AG04450 (cell line): Measurements from ENCODE around the gene ICAM2. TPM values are rescaled to one million over a fixed set of nuclear protein-coding genes. Genes with fewer than 3 reads are reported as not detected.

Experiments used
- CTCF ChIA-PET: fragments of 300-600, 350-600 bp; formaldehyde crosslinking; extraction: SDS; loops from one replicate; lab custom pipeline; 2022; ENCODE audit warnings: antibody characterized with exemption, inconsistent platforms; lab: Charles Lee
- POLR2A ChIA-PET: fragments of 350-600 bp; formaldehyde crosslinking; extraction: SDS; loops from one replicate; lab custom pipeline; 2021; ENCODE audit warnings: antibody characterized with exemption, inconsistent platforms; lab: Yijun Ruan, JAX
- DNase-seq: peaks from one replicate; pipeline ENCODE4 v3.0.0-alpha.2; 2011; ENCODE audit warnings: low read depth, low spot score
- H3K27ac ChIP-seq: one replicate; pipeline ENCODE4 v1.5.1; 2012; ENCODE audit warnings: low read depth, low read length, control low read depth
- H3K27me3 ChIP-seq: one replicate; pipeline ENCODE4 v1.6.0; 2012; ENCODE audit warnings: low read length; ENCODE audit not compliant: control insufficient read depth, insufficient read depth
- H3K4me3 ChIP-seq: 2 replicates; pipeline ENCODE4 v1.5.1; 2011; ENCODE audit warnings: mild to moderate bottlenecking, low read depth, low read length, control low read depth
- H3K9me3 ChIP-seq: 2 replicates; pipeline ENCODE4 v1.5.1; 2012; ENCODE audit warnings: low read length; ENCODE audit not compliant: control insufficient read depth, insufficient read depth
- CTCF ChIP-seq: IDR thresholded peaks from 2 replicates; pipeline ENCODE4 v1.5.1; 2011; ENCODE audit warnings: low read depth, low read length, control low read depth, inconsistent platforms
- polyA plus RNA-seq: library from polyadenylated mRNA; depleted of rRNA; stranded (reverse); fragments of >200 nt; gene quantifications from 2 replicates; pipeline ENCODE4 v1.2.3, GENCODE V29; 2011; rRNA removed

Gene ICAM2
- polyA plus RNA-seq, 1 experiment = 0.16 TPM

GRCh38 chr17:63955791-63956190 is 64.6 kb downstream of the ICAM2 start:
- H3K27ac ChIP-seq = no peak overlapping the region
- no peak for TF ChIP-seq CTCF
- DNase-seq = no peak
- no peak overlapping the region for H3K4me3 ChIP-seq
- CTCF ChIA-PET = interaction anchor here (1.6 to 4.9 kb wide), 2 partner anchors 9 to 44 kb away, joined by 5 to 41 read pairs; partner anchors contain the start of gene CSHL1
- POLR2A ChIA-PET = interaction anchor here (0.6 kb wide), 1 partner anchor 681 kb away, joined by 8 read pairs; no protein-coding TSS in a partner anchor
- no peaks in the 10 kb centered on the region for H3K9me3 ChIP-seq
- peaks cover 11% of the 10 kb centered on the region for H3K27me3 ChIP-seq

- no peak overlapping the region for H3K4me3 ChIP-seq
- no peak overlapping the region for H3K27ac ChIP-seq
- ChIA-PET POLR2A (no interaction called here), CTCF (interaction anchor here (4.9 kb wide), 1 partner anchor 9 kb away, joined by 41 read pairs; no protein-coding TSS in a partner anchor)
- H3K27me3 ChIP-seq = peaks cover 17% of the 10 kb centered on the region
- TF ChIP-seq CTCF = no peak
- no peak for DNase-seq
- H3K9me3 ChIP-seq = no peaks in the 10 kb centered on the region
Measured at GRCh38 chr17:63955232-63955631, 65.2 kb downstream of the ICAM2 start.

- CTCF ChIA-PET = interaction anchor here (4.9 kb wide), 1 partner anchor 8 kb away, joined by 41 read pairs; no protein-coding TSS in a partner anchor
- no peak for DNase-seq
- H3K27ac ChIP-seq = no peak overlapping the region
- POLR2A ChIA-PET = no interaction called here
- H3K4me3 ChIP-seq = no peak overlapping the region
- H3K9me3 ChIP-seq = no peaks in the 10 kb centered on the region
- peaks cover 14% of the 10 kb centered on the region for H3K27me3 ChIP-seq
- no peak for TF ChIP-seq CTCF
Measured at GRCh38 chr17:63954402-63955063, 65.9 kb downstream of the ICAM2 start.

Other genes with a start within 250 kb of the ICAM2 start
- 52.2 and 68.9 TPM in 2 replicates for gene CCDC47, start 247.0 kb downstream of the ICAM2 start, polyA plus RNA-seq
- 122 and 141 TPM in 2 replicates for gene DDX42, start 246.5 kb downstream of the ICAM2 start, polyA plus RNA-seq
- 179 and 220 TPM in 2 replicates for gene PSMC5, start 193.2 kb downstream of the ICAM2 start, polyA plus RNA-seq
- gene FTSJ3, start 193.0 kb downstream of the ICAM2 start, polyA plus RNA-seq = 54.2 and 58.4 TPM in 2 replicates
- gene SMARCD2, start 177.9 kb downstream of the ICAM2 start, polyA plus RNA-seq = 48.8 and 58.3 TPM in 2 replicates
- gene CSH2, start 147.0 kb downstream of the ICAM2 start, polyA plus RNA-seq = not detected in 2 replicates
- gene GH2, start 138.7 kb downstream of the ICAM2 start, polyA plus RNA-seq = not detected in 2 replicates
- gene CSH1, start 124.1 kb downstream of the ICAM2 start, polyA plus RNA-seq = not detected in 2 replicates
- not detected in 2 replicates for gene CSHL1, start 109.4 kb downstream of the ICAM2 start, polyA plus RNA-seq
- not detected in 2 replicates for gene GH1, start 101.8 kb downstream of the ICAM2 start, polyA plus RNA-seq
- not detected in 2 replicates for gene CD79B, start 88.3 kb downstream of the ICAM2 start, polyA plus RNA-seq
- 0.01 TPM in 2 replicates for gene SCN4A, start 47.7 kb downstream of the ICAM2 start, polyA plus RNA-seq
- 0.15 and 0.19 TPM in 2 replicates for gene PRR29, start 22.3 kb downstream of the ICAM2 start, polyA plus RNA-seq
- gene ERN1, start 109.5 kb upstream of the ICAM2 start, polyA plus RNA-seq = 4.5 and 4.7 TPM in 2 replicates
- 25.6 and 27.9 TPM in 2 replicates for gene TEX2, start 242.6 kb upstream of the ICAM2 start, polyA plus RNA-seq